Suprapubic skin (tissue), 4 donors: Measurements from ENCODE around the gene CLDN16. TPM values are rescaled to one million over a fixed set of nuclear protein-coding genes. Genes with fewer than 3 reads are reported as not detected.

Source experiments
- DNase-seq, 2 donors: peaks; one replicate each; pipeline ENCODE4 v3.0.0-alpha.2; 2019; ENCODE audit warnings: low spot score in 2 of 2
- H3K27ac ChIP-seq: fragments of 200-600 bp; sonication (generic); one replicate; pipeline ENCODE4 v1.5.1; 2019
- H3K27me3 ChIP-seq: fragments of 200-600 bp; sonication (generic); one replicate; pipeline ENCODE4 v1.5.1; 2019
- H3K36me3 ChIP-seq: fragments of 200-600 bp; sonication (generic); one replicate; pipeline ENCODE4 v1.5.1; 2019
- H3K4me1 ChIP-seq: fragments of 200-600 bp; sonication (generic); one replicate; pipeline ENCODE4 v1.5.1; 2019
- H3K4me3 ChIP-seq: fragments of 200-600 bp; sonication (generic); one replicate; pipeline ENCODE4 v1.5.1; 2019; ENCODE audit warnings: mild to moderate bottlenecking
- H3K9me3 ChIP-seq: fragments of 200-600 bp; sonication (generic); one replicate; pipeline ENCODE4 v1.5.1; 2019
- EP300 ChIP-seq: sonication (generic); formaldehyde crosslinking; IDR thresholded peaks from one replicate; pipeline ENCODE4 v1.6.1; 2017; ENCODE audit warnings: antibody characterized with exemption
- POLR2A ChIP-seq, 2 donors: fragments of 450-650 bp; IDR thresholded peaks; one replicate each; pipeline ENCODE4 v1.6.1; 2017; ENCODE audit warnings: antibody characterized with exemption in 2 of 2, mild to moderate bottlenecking in 2 of 2, moderate library complexity in 2 of 2
- POLR2AphosphoS5 ChIP-seq, 3 donors: sonication (generic); formaldehyde crosslinking; IDR thresholded peaks; one replicate each; pipeline ENCODE4 v1.6.1; 2017; ENCODE audit warnings: antibody characterized with exemption in 3 of 3
- WGBS: methylation state at CpG from one replicate; pipeline ENCODE4 v1.1.5; 2018; 5-methylcytosine and 5-hydroxymethylcytosine counted together
- total RNA-seq, 4 donors: library from RNA; depleted of rRNA; stranded (reverse); fragments of >200 nt; gene quantifications; one replicate each; pipeline ENCODE4 v1.1.0, GENCODE V29; 2016
- TF ChIP-seq, protein P1 (sequence below), 2 donors: fragments of 200-600 bp in 1 of 2; fragments of 450-650 bp in 1 of 2; sonication (generic) in 1 of 2; IDR thresholded peaks; one replicate each; pipeline ENCODE4 v1.5.1; 2016 to 2019; ENCODE audit warnings: antibody characterized with exemption in 2 of 2, mild to moderate bottlenecking in 1 of 2, moderate library complexity in 1 of 2

Gene CLDN16
- total RNA-seq, 4 donors from 2014 or later, result 1.7 to 12.8 (median 2.1) TPM

- WGBS, result 64% methylated on average over 2 of the region's 2 CpGs
- TF ChIP-seq EP300 (no peak), POLR2A (IDR thresholded peaks at IDR 0.05) (no peak), POLR2AphosphoS5 (IDR thresholded peaks at IDR 0.05) (no peak)
- TF ChIP-seq, protein P1, sequence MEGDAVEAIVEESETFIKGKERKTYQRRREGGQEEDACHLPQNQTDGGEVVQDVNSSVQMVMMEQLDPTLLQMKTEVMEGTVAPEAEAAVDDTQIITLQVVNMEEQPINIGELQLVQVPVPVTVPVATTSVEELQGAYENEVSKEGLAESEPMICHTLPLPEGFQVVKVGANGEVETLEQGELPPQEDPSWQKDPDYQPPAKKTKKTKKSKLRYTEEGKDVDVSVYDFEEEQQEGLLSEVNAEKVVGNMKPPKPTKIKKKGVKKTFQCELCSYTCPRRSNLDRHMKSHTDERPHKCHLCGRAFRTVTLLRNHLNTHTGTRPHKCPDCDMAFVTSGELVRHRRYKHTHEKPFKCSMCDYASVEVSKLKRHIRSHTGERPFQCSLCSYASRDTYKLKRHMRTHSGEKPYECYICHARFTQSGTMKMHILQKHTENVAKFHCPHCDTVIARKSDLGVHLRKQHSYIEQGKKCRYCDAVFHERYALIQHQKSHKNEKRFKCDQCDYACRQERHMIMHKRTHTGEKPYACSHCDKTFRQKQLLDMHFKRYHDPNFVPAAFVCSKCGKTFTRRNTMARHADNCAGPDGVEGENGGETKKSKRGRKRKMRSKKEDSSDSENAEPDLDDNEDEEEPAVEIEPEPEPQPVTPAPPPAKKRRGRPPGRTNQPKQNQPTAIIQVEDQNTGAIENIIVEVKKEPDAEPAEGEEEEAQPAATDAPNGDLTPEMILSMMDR (IDR thresholded peaks at IDR 0.05), result no peak
- no peak for DNase-seq
Observed at GRCh38 chr3:190359813-190360212, 28.1 kb upstream of the CLDN16 start.

GRCh38 chr3:190360228-190360627 is 27.7 kb upstream of the CLDN16 start:
- TF ChIP-seq, protein P1 (IDR thresholded peaks at IDR 0.05), result no peak
- TF ChIP-seq POLR2AphosphoS5 (IDR thresholded peaks at IDR 0.05), result no peak
- 83% methylated on average over 2 of the region's 2 CpGs for WGBS
- H3K9me3 ChIP-seq, result no peaks in the 10 kb centered on the region
- peaks cover 8% of the 10 kb centered on the region for H3K4me1 ChIP-seq
- H3K27me3 ChIP-seq, result no peaks in the 10 kb centered on the region
- no peaks in the 10 kb centered on the region for H3K36me3 ChIP-seq
- DNase-seq, result no peak
- no peak overlapping the region for H3K4me3 ChIP-seq
- H3K27ac ChIP-seq, result no peak overlapping the region

More at GRCh38 chr3:190359813-190360212, 28.1 kb upstream of the CLDN16 start:
- Histone ChIP-seq H3K27ac (no peak overlapping the region), H3K36me3 (no peaks in the 10 kb centered on the region), H3K4me1 (peaks cover 8% of the 10 kb centered on the region), H3K4me3 (no peak overlapping the region), H3K9me3 (no peaks in the 10 kb centered on the region), H3K27me3 (no peaks in the 10 kb centered on the region)

GRCh38 chr3:190361791-190362190 is 26.2 kb upstream of the CLDN16 start:
- Histone ChIP-seq H3K9me3 (no peaks in the 10 kb centered on the region), H3K4me3 (no peak overlapping the region), H3K36me3 (no peaks in the 10 kb centered on the region), H3K27ac (no peak overlapping the region), H3K27me3 (no peaks in the 10 kb centered on the region), H3K4me1 (peaks cover 8% of the 10 kb centered on the region)
- TF ChIP-seq EP300 (no peak), POLR2A (IDR thresholded peaks at IDR 0.05) (no peak), POLR2AphosphoS5 (IDR thresholded peaks at IDR 0.05) (no peak)
- TF ChIP-seq, protein P1 (IDR thresholded peaks at IDR 0.05), result no peak
- DNase-seq, result no peak
- 77% methylated on average over 1 of the region's 1 CpG for WGBS

DNA sequence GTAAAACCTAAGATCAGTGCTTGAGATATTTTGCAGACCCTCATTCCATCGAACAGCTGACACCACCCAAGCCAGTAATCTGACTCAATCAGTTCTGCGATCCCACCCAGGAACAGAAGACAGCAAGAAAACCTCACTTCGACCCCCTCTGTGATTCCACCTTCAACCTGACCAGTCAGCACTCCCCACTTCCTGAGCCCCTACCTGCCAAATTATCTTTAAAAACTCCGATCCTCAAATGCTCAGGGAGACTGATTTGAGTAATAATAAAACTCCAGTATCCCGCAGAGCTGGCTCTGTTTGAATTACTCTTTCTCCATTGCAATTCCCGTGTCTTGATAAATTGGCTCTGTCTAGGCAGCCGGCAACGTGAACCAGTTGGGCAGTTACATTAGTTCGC is 25.7 kb upstream of the CLDN16 start:
- H3K4me1 ChIP-seq, result peaks cover 4% of the 10 kb centered on the region
- H3K4me3 ChIP-seq, result no peak overlapping the region
- H3K27ac ChIP-seq, result no peak overlapping the region
- TF ChIP-seq, protein P1 (IDR thresholded peaks at IDR 0.05), result no peak
- no peak for TF ChIP-seq EP300
- TF ChIP-seq POLR2AphosphoS5 (IDR thresholded peaks at IDR 0.05), result no peak
- no peaks in the 10 kb centered on the region for H3K36me3 ChIP-seq
- DNase-seq, result no peak
- no peaks in the 10 kb centered on the region for H3K9me3 ChIP-seq
- no peaks in the 10 kb centered on the region for H3K27me3 ChIP-seq
- 86% methylated on average over 9 of the region's 9 CpGs for WGBS

DNA sequence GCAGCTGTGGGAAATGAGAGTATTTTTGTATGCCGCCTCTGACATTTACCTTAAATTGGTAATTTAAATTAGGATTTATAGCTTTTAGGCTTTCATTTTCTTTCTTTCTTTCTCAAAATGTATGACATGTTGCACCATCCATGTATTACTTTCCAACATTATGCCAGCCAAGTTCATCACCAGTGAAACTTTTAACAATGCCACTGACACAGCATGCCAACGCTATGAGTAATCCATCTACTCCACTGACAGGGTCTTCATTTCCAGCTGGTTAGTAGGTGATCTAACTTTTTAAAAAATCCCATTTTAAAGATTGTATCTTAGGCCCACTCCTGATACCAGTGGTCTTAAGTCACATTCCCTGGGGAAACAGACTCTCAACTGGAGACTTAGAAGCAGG is 21.8 kb upstream of the CLDN16 start:
- H3K36me3 ChIP-seq, result no peaks in the 10 kb centered on the region
- no peaks in the 10 kb centered on the region for H3K27me3 ChIP-seq
- H3K27ac ChIP-seq, result peak overlapping the region; percentile 4
- no peak for DNase-seq
- 34% methylated on average over 2 of the region's 2 CpGs for WGBS
- no peak overlapping the region for H3K4me3 ChIP-seq
- H3K9me3 ChIP-seq, result no peaks in the 10 kb centered on the region
- peaks cover 11% of the 10 kb centered on the region for H3K4me1 ChIP-seq
- TF ChIP-seq POLR2AphosphoS5 (IDR thresholded peaks at IDR 0.05), result no peak
- TF ChIP-seq, protein P1 (IDR thresholded peaks at IDR 0.05), result no peak
